Measurements from ENCODE around the gene POLR1D. TPM values are rescaled to one million over a fixed set of nuclear protein-coding genes. Genes with fewer than 3 reads are reported as not detected.

The POLR1D gene
- total and polyA plus RNA-seq, 9 donors = 83.7 to 223 (median 133) TPM

DNA sequence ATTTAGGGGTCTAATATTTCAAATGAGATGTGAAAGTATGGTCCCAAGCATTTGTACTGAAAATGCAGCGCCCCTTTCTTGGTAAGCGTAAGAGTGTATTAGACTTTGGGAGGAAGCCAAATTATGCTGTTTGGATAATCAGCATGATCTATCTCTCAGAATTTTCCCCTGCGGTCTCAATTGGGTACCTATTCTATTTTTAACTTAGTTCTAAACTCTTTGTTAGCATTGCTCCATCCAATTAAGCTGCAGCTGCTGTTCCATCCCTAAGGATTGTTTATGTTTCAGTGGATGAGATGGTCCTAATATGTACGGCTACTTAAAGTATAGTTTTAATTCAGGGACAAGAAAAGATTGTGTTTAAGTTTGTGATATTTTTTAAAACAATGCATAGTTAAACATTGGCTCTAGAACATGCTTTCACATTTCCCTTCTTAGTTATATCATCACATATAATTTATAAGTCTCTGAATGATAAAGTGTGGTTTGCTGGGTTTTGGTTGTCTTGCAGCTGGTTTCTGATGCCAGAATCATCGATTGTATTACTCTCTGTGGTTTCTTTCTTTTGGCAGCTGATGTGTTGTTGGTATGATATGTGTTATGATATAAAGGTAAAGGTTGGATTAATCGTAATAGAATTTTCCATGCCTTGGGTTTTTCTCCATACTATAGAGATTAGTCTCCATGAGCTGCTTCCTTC, 15.0 kb downstream of the POLR1D start:
- no peak overlapping the region for H3K27ac ChIP-seq
- intact Hi-C loops (cut with DNase I) = no loop called here
- no peak for DNase-seq
- no peaks in the 10 kb centered on the region for H3K36me3 ChIP-seq
- peaks cover 4% of the 10 kb centered on the region for H3K4me1 ChIP-seq (ENCODE audit: insufficient read depth)
- 66 to 70% (median 67%) methylated on average over 6 of the region's 6 CpGs for WGBS, 3 donors
- no peaks in the 10 kb centered on the region for H3K27me3 ChIP-seq
- TF ChIP-seq EP300 (IDR thresholded peaks at IDR 0.05) = no peak
- TF ChIP-seq POLR2A (IDR thresholded peaks at IDR 0.05) = no peak
- TF ChIP-seq, protein P1, sequence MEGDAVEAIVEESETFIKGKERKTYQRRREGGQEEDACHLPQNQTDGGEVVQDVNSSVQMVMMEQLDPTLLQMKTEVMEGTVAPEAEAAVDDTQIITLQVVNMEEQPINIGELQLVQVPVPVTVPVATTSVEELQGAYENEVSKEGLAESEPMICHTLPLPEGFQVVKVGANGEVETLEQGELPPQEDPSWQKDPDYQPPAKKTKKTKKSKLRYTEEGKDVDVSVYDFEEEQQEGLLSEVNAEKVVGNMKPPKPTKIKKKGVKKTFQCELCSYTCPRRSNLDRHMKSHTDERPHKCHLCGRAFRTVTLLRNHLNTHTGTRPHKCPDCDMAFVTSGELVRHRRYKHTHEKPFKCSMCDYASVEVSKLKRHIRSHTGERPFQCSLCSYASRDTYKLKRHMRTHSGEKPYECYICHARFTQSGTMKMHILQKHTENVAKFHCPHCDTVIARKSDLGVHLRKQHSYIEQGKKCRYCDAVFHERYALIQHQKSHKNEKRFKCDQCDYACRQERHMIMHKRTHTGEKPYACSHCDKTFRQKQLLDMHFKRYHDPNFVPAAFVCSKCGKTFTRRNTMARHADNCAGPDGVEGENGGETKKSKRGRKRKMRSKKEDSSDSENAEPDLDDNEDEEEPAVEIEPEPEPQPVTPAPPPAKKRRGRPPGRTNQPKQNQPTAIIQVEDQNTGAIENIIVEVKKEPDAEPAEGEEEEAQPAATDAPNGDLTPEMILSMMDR (IDR thresholded peaks at IDR 0.05) = no peak
- no peak overlapping the region for H3K4me3 ChIP-seq
- H3K9me3 ChIP-seq = no peaks in the 10 kb centered on the region

- intact Hi-C loops (cut with DNase I) = no loop called here
- Histone ChIP-seq H3K27me3 (no peaks in the 10 kb centered on the region), H3K4me3 (no peak overlapping the region), H3K27ac (no peak overlapping the region), H3K36me3 (no peaks in the 10 kb centered on the region), H3K4me1 (ENCODE audit: insufficient read depth) (peaks cover 7% of the 10 kb centered on the region), H3K9me3 (no peaks in the 10 kb centered on the region)
- TF ChIP-seq, protein P1 (IDR thresholded peaks at IDR 0.05) = no peak
- 92 to 99% (median 97%) methylated on average over 1 of the region's 1 CpG for WGBS, 3 donors
- DNase-seq = no peak
These were observed 15.6 kb downstream of the POLR1D start for GRCh38 chr13:27637289-27637626.

- intact Hi-C loops (cut with DNase I) = no loop called here
- Histone ChIP-seq H3K27me3 (no peaks in the 10 kb centered on the region), H3K27ac (peak overlapping the region; percentile 15 to 56), H3K4me3 (no peak overlapping the region), H3K36me3 (no peaks in the 10 kb centered on the region), H3K9me3 (no peaks in the 10 kb centered on the region), H3K4me1 (ENCODE audit: insufficient read depth) (peaks cover 7% of the 10 kb centered on the region)
- TF ChIP-seq POLR2A (IDR thresholded peaks at IDR 0.05) = no peak
- TF ChIP-seq, protein P1 (IDR thresholded peaks at IDR 0.05) = no peak
- no peak for TF ChIP-seq EP300 (IDR thresholded peaks at IDR 0.05)
- no peak for DNase-seq
- 86 to 88% (median 88%) methylated on average over 1 of the region's 1 CpG for WGBS, 3 donors
These were observed 16.3 kb downstream of the POLR1D start for GRCh38 chr13:27638001-27638400.

DNA sequence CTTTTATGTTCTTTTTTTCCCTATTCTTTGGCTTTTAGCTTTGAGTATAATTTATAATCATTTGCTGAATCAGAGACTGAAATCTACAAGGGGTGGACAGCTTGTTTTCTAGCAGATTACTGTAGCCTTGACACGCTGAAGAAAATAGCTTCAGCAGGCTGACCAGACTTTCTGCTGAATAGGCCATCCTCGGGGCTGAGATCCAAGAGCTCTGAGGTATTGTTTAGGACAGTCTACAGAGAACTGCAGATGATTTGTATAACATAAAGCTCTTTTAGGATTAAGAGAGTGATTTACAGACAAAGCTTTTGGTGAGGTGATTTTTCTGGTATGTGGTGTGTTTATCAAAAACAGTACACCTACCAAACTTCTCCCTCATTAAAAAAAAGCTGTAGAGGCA, 16.8 kb downstream of the POLR1D start:
- Histone ChIP-seq H3K27me3 (no peaks in the 10 kb centered on the region), H3K4me1 (ENCODE audit: insufficient read depth) (peaks cover 7% of the 10 kb centered on the region), H3K36me3 (no peaks in the 10 kb centered on the region), H3K9me3 (no peaks in the 10 kb centered on the region), H3K4me3 (no peak overlapping the region), H3K27ac (peak overlapping the region in 1 of 2 donors; percentile 56)
- TF ChIP-seq, protein P1 (IDR thresholded peaks at IDR 0.05) = no peak
- TF ChIP-seq EP300 (IDR thresholded peaks at IDR 0.05) (no peak), POLR2A (IDR thresholded peaks at IDR 0.05) (no peak)
- intact Hi-C loops (cut with DNase I) = no loop called here
- 1 to 3% (median 2%) methylated on average over 2 of the region's 2 CpGs for WGBS, 3 donors
- DNase-seq = peak in 2 of 5 donors; percentile 30 to 35
